ENCODE results near the gene GRK7.

GRK7 gene

GRCh38 chr3:141735176-141735575 is 28.0 kb upstream of the GRK7 start:
- TF ChIP-seq CTCF (IDR thresholded peaks at IDR 0.05; ENCODE audit: poor library complexity, severe bottlenecking): no peak
- Histone ChIP-seq H3K4me1 (ENCODE audit: insufficient read depth, poor library complexity, severe bottlenecking) (peaks cover 3% of the 10 kb centered on the region), H3K36me3 (ENCODE audit: low read depth) (peaks cover 2% of the 10 kb centered on the region; the same call in 1 of the 2 replicates), H3K27me3 (ENCODE audit: insufficient read depth, poor library complexity, severe bottlenecking) (no peaks in the 10 kb centered on the region), H3K27ac (ENCODE audit: poor library complexity, severe bottlenecking) (no peak overlapping the region), H3K4me3 (ENCODE audit: severe bottlenecking) (no peak overlapping the region), H3K9me3 (ENCODE audit: severe bottlenecking) (no peaks in the 10 kb centered on the region)
- DNase-seq (ENCODE audit: low spot score) (no peak), ATAC-seq (ENCODE audit: low read depth) (no peak)

GRCh38 chr3:141735770-141736465 is 27.3 kb upstream of the GRK7 start:
- Histone ChIP-seq H3K27me3 (ENCODE audit: insufficient read depth, poor library complexity, severe bottlenecking) (no peaks in the 10 kb centered on the region), H3K27ac (ENCODE audit: poor library complexity, severe bottlenecking) (no peak overlapping the region), H3K36me3 (ENCODE audit: low read depth) (peaks cover 9% of the 10 kb centered on the region), H3K9me3 (ENCODE audit: severe bottlenecking) (no peaks in the 10 kb centered on the region), H3K4me3 (ENCODE audit: severe bottlenecking) (no peak overlapping the region), H3K4me1 (ENCODE audit: insufficient read depth, poor library complexity, severe bottlenecking) (peaks cover 11% of the 10 kb centered on the region)
- TF ChIP-seq CTCF (IDR thresholded peaks at IDR 0.05; ENCODE audit: poor library complexity, severe bottlenecking): no peak
- ATAC-seq (ENCODE audit: low read depth) (no peak), DNase-seq (ENCODE audit: low spot score) (no peak)

- Histone ChIP-seq H3K36me3 (ENCODE audit: low read depth) (peaks cover 18% of the 10 kb centered on the region), H3K4me3 (ENCODE audit: severe bottlenecking) (no peak overlapping the region), H3K9me3 (ENCODE audit: severe bottlenecking) (no peaks in the 10 kb centered on the region), H3K4me1 (ENCODE audit: insufficient read depth, poor library complexity, severe bottlenecking) (peaks cover 12% of the 10 kb centered on the region), H3K27me3 (ENCODE audit: insufficient read depth, poor library complexity, severe bottlenecking) (no peaks in the 10 kb centered on the region), H3K27ac (ENCODE audit: poor library complexity, severe bottlenecking) (no peak overlapping the region)
- ATAC-seq (ENCODE audit: low read depth) (no peak), DNase-seq (ENCODE audit: low spot score) (no peak)
- TF ChIP-seq CTCF (IDR thresholded peaks at IDR 0.05; ENCODE audit: poor library complexity, severe bottlenecking): no peak
Observed at GRCh38 chr3:141737093-141737492, 26.1 kb upstream of the GRK7 start.

- no peak for ATAC-seq (ENCODE audit: low read depth)
- Histone ChIP-seq H3K9me3 (ENCODE audit: severe bottlenecking) (no peaks in the 10 kb centered on the region), H3K36me3 (ENCODE audit: low read depth) (peaks cover 22% of the 10 kb centered on the region), H3K4me1 (ENCODE audit: insufficient read depth, poor library complexity, severe bottlenecking) (peaks cover 12% of the 10 kb centered on the region), H3K27ac (ENCODE audit: poor library complexity, severe bottlenecking) (peak overlapping the region; percentile 84), H3K27me3 (ENCODE audit: insufficient read depth, poor library complexity, severe bottlenecking) (no peaks in the 10 kb centered on the region), H3K4me3 (ENCODE audit: severe bottlenecking) (peak overlapping the region; percentile 86)
- no peak for TF ChIP-seq CTCF (IDR thresholded peaks at IDR 0.05; ENCODE audit: poor library complexity, severe bottlenecking)
- DNase-seq (ENCODE audit: low spot score): no peak
Observed at GRCh38 chr3:141737678-141738021, 25.6 kb upstream of the GRK7 start.
